ENCODE measurements around the gene OSBPL6.
"Not testable (repeated sequence)": the region's sequence is repeated elsewhere in the genome, so short reads cannot be mapped to it uniquely, and the experiment has no call there.

Gene OSBPL6

DNA sequence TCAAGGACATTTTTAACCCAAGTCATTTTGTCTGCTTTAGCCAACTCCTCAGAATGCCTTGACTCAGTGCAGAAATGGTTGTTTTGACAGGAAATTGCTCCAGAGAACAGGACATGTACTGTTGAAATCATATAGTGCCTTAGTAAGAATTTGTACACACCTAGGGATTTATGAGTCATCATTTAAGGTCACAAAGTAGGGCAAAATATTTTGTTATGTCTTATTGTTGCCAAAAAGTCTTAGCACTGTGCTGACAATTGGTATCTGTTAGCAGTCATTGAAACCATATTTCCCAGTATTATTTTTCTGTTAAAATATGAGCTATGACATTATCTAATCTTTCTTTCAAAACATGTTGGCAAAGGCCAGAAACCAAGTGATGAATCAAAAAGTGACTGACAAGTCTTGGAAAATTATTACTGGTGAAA is 104.5 kb downstream of the OSBPL6 start:
- no peak for DNase-seq (ENCODE audit: low spot score)
- FAIRE-seq = no peak

DNA sequence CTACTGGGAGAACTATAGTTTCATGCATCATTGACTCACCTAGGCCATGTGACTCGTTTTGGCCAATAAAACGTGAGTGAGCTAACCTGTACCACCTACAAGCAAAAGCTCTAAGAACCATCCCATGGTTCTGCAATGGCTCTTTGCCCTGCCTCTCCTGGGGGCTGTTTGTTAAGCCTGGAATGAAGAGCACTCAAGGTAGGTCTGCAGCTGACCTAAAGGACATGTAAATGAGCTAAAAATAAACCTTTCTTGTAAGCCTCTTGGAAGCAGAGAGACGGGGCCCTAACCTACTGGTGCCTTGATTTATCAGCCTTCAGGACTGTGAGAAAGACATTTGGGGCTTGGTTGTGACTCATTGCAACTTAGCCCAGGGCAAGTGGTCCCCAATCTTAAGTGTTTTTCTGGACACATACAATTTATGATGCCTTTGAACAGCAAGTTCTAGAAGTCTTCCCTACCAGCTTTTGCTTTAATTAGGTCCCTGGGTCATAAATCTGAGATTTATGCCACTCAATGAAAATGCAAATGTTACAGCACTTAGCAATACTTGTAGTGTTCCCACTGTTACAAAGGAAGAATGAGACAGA is 107.4 kb downstream of the OSBPL6 start:
- DNase-seq (ENCODE audit: low spot score) (no peak), FAIRE-seq (no peak)

DNA sequence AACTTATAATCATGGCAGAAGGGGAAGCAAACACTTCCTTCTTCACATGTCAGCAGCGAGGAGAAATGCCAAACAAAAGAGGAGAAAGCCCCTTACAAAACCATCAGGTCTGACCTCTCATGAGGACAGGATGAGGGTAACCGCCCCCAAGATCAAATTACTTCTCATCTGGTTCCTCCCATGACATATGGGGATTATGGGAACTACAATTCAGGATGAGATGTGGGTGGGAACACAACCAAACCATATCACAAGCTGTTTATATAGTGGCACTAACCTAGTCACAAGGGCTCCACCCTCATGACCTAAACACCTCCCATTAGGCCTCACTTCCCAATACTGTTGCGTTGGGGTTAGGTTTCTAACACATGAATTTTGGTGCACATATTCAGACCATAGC is 110.0 kb downstream of the OSBPL6 start:
- DNase-seq (ENCODE audit: low spot score) (no peak), FAIRE-seq (no peak)

DNA sequence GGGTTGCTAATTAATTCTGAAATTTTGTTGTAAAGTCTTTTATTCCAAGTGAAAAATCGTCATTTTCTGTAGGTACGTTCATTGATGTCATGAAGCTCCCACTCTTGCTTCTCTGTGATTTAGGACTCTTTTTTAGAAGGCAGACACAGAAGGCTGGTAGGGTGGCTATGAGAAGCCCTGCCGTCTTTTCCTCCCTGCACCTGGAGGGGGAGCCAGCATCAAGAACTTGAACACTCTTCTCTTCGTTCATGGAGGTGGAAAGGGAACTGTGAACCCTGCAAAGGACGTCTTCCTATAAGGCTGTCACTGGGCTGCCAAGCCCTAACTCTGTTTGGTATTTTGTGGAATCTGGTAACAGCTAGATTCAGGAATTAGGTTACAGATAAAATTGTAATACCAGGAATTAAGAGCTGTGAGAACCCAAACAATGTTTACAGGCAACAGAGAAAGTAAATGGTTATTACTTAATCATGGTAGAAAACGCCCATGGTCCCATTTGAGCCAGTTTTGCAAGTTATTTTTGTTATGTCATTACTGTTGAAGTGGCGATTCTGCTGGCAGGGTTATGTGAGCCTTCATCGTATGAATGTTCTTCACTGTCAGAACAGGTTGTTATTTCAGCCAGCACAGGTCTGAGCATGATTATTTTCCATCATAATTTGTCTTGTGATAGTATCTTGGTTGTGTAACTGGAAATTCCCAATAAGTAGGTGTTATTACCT is 112.2 kb downstream of the OSBPL6 start:
- FAIRE-seq (no peak), DNase-seq (ENCODE audit: low spot score) (no peak)

DNA sequence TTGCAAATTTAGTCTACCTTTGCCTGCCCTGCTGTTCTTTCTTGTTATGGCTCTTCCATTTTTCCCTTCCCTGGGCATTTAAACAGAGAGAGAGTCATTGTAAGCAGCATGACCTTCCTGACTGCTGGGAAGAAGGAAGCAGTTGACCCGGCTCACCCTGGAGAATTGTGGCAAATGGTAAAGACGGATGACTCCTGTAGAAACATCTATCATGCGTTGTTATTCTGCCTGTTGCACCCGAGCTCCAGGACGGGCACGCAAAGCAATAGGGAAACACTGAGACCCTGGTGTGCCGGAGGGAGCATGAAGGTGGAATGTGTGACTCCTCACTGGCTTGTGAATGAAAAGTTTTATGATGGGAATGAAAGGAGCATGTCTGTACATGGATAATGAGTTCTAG is 113.3 kb downstream of the OSBPL6 start:
- FAIRE-seq = no peak
- DNase-seq (ENCODE audit: low spot score) = no peak

DNA sequence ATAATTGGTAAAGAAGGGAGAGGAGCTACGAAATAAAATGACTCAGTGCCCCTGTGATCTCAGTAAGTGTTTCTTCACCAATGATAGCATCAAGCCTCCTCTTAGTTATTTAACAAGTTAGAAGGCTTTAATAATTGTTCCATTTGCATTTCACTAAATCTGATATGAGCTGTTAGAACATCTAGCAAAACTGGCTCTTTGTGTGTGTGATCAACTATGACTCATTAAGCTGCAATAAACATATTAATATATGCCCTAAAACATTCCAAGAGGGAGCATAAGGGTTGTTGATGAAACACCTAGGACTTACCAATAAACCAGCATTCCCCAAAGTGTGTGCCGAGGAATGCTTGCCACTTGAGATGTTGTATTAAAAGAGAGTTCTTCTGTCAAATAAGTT is 115.2 kb downstream of the OSBPL6 start:
- DNase-seq (ENCODE audit: low spot score) = no peak
- FAIRE-seq = no peak

DNA sequence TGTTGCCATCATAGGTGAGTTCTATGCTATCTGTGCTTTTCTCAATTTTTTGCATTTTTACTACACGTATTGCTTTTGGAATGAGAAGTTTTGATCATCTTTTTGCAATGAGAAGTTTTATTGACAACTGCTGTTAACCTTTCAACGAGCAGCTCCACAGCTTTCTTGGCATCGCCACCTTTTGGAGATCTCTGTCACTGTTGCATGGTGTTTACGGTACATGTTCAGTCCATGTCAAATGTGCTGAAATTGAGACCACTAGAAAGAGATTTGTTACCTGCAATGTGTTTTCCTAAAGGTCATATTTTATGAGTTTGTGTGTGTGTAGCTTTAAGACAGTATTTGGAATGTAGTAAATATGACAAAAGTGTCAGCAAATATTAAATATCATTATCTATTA is 120.8 kb downstream of the OSBPL6 start:
- no peak for FAIRE-seq
- no peak for DNase-seq (ENCODE audit: low spot score)

DNA sequence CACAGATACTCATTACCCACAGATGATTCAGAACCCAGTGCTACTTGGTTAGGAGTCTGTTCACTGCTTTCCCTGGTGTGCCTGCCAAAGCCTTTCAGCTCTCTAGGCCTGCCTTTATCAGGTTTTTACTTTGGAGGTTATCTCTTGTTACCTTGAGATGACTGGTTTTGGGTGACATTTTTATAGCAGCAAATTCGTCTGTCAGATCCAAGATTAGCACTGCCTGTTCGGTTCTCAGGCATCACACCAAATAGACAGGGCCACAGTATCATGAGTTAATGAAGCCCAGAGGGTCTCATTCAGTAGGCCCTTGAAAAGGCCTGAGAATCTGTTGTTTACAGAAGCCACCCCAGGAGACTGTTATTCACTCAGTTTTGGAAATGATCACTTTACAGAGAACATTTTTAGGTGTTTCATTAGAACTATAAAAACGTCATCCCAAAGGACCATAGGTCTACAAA is 121.2 kb downstream of the OSBPL6 start:
- DNase-seq (ENCODE audit: low spot score) (no peak), FAIRE-seq (no peak)

DNA sequence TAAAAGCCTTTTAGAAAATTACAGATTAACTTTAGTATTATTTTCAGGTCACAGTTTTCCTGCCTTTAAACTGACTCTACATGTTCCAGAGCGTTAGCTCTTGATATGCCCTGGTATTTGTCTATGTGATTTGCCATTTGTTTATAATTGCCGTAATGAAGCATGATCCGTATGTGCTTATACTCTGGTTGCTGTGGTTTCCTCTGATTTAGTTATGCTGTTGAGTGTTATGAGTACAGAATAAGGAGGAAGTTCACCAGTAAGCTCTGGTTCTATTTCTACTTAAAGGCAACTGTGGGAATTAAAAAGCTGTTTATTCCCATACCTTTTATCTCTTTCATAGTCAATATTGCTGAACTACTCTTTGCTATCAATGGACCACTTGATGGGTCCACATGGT is 123.5 kb downstream of the OSBPL6 start:
- no peak for FAIRE-seq

DNA sequence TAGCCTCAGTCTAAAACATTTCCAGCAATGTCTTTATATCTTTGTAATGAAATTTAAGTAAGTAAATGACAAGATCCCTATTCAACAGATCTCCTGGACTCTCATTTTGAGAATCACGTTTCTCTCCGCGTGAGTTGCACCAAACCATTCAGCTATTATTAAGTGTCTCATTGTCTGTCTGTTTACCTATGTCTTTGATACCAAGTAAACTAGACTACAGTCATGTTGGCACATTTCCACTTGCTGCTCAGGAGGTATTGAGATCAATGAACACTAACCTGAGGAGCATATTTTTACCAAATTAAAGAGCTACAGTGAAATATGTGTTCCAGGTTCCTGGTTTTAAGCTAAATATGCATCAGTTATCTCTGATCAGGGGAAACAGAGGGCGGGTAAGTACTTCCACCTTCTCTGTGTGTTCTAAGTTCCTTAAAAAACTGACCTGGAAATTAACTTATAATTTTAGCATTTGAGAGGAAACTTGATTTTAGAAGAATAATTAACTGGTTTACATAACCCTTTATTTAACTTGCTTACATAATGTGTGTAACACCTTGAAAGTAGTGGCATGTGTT is 125.8 kb downstream of the OSBPL6 start:
- FAIRE-seq = no peak

More for the DNA sequence above, 123.5 kb downstream of the OSBPL6 start:
- no peak for DNase-seq (ENCODE audit: low spot score)

DNA sequence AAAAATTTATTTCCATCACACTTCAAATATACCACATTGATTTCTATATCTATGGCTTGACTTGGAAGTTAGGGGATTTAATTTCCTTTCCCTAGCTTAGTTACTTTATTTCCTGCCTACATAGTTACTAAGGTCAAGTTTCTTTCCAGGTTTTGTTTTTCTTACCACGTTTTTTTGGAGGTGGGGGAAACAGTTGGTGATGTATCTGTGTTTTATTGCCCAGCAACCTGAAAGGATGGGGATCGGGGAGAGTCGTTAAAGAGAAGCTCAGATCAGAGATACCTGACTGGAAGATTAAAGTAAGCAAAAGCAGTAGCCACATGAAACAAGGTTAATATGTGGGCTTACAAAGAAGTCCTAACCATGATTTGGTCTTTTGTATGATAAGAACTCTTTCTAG is 127.8 kb downstream of the OSBPL6 start:
- FAIRE-seq = no peak
- no peak for DNase-seq (ENCODE audit: low spot score)

More for the DNA sequence above, 125.8 kb downstream of the OSBPL6 start:
- DNase-seq (ENCODE audit: low spot score) = no peak

DNA sequence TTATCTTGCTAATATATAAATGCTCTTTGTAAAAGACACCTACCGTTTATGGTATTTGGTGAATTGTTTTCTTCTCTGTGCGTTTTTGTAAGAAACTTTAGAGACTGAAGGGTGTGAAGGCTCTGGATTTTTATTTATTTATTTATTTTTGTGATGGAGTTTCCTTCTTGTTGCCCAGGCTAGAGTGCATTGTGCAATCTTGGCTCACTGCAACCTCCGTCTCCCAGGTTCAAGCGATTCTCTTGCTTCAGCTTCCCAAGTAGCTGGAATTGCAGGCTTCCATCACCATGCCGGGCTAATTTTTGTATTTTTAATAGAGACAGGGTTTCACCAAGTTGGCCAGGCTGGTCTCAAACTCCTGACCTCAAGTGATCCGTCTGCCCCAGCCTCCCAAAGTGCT is 129.0 kb downstream of the OSBPL6 start:
- not testable (repeated sequence) for DNase-seq (ENCODE audit: low spot score); FAIRE-seq

DNA sequence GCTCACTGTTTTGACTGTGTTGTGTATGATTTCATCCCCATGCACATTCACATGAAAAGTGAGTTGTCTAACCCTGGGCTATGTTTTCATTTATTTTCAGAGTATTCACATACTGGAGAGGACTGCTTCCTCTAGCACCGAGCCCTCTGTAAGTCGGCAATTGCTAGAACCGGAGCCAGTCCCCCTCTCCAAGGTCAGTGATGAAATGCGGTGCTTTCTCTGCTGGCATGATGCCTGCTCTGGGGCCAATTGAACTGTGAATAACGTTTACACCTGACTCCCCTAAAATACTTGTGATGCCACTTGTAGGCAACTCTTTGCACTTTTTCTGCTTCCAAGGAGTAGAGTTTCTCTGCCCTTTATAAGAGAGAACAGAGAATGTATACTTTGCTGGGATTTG is 129.8 kb downstream of the OSBPL6 start:
- DNase-seq (ENCODE audit: low spot score) = no peak
- FAIRE-seq = no peak

DNA sequence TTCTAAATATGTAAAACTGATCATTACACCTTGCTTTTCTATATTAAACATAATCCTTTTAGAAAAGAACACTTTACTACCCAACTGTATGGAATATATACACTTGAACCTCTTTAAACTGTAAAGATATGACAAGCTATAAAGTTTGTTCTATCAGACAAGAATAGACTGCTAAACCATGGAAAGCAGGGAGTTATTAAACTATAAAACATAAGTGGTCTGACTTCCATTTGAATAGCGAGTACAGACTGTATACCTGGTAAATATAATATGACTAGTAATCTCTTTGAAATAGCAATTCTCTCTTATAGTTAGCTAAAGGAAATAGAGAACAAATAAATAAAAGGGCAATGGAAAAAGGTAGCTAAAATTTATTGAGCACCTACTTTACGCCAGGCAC is 131.0 kb downstream of the OSBPL6 start:
- DNase-seq (ENCODE audit: low spot score) = no peak
- no peak for FAIRE-seq

DNA sequence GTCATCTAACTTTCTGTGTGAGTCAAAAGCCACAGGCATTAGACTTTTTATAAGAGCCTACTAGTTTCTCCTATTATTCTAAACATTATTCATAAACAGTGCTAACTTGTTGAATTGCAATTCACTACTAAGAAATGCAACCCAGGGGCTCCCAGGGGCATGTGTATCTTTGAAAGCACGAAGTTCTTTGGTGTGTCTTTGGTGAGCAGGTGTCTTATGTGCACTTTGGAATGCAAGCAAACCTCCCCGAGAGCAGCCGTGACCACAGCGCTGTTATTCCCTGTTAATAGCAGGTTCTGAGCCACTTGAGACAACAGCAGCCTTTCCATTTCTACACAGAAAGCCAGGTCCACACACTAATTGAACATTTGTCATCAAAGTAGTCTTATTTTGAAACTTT is 133.2 kb downstream of the OSBPL6 start:
- FAIRE-seq = no peak

DNA sequence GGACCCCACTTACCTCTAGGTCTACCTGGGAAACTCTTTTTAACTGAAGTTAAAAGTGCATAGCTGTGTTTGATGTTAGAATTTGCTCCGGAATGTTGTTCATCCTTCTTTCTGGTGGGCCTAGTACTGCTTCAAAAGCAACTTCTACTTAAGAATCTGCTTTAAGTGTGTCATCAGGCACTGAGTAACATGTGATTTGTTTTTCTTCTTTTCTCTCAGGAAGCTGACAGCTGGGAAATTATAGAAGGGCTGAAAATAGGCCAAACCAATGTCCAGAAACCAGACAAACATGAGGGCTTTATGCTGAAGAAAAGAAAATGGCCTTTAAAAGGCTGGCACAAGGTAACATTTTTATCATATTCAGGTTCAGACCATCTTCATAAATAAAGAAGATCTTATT is 133.7 kb downstream of the OSBPL6 start:
- FAIRE-seq (no peak), DNase-seq (ENCODE audit: low spot score) (no peak)

More for the DNA sequence above, 133.2 kb downstream of the OSBPL6 start:
- no peak for DNase-seq (ENCODE audit: low spot score)

DNA sequence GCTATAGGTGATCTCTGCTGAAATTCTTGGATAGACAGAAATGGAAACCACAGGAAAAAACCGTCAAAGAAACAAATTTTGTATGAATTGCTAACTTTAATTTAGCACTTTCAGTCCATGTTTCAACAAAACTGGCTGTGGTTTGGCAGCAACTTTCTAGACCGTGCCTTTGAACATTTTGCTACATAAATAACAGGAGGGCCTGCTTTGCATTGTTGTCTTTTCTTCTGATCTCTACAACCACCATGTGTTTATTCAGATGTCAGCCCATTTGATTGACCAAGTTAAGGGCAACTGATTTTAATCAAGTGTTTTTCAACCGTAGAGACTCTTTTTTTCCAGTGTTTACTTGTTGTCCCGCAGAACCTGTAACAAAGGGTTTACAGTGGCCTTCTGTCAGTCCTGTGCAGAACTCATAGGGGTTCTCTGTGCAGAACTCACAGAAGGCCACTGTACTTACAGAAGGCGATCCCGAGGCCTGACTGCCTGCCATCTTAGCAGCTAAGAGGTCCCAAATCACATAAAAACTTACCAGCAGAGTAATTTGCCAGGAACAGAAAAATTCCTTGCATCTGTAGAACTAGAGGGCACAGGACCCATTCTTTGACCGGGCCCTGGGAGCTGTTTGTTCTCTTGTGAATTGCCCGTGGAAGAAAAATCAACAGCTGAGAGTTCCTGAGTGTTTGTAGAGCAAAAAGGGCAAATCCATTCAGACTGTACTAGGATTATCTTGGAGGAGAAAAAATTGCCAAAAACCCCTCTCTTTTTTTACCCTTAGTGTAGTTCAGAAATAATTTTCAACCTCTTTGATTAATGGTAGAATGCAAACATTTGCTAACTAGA is 136.1 kb downstream of the OSBPL6 start:
- FAIRE-seq = no peak
- no peak for DNase-seq (ENCODE audit: low spot score)

DNA sequence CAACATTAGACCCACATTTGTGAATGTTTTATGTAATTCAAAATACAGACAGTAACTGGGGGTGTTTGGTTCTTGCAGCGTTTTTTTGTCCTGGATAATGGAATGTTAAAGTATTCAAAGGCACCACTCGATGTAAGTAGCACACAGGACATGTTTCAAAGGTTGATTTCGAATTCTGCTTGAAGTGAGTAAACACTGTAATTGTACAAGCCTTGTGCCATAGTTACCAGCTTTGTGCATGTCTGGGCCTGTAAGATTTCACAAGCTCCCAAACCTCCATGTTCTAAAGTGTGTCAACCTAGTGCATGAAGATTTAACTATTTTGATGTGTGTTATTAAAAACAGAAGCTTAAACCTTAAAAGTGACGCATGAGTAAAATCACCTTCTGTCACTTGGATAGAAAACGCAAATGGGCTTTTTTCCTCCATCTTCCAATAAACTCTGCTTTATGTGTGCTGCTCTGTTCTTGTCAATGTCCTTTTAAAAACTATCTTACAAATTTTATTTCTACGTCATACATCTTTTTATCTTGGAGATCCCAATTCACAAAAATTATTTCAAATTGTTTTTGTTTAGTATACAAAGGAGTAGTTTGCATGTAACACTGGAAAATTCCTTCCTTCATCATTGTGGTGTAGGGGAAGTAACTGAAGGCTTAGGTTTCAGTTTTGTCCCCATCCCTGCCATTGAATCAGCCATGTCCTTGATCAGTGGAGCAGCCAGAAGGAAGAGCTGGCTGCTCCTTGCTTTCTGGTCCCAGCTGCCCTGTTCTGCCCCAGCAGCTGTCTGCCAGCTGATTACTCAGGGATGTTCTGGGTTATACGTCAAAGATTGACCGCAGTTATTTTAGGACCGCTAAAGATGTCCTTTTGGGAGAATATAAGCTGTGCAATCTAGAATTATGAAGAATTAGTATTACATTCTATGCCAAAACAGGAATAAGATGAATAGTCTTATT is 137.4 kb downstream of the OSBPL6 start:
- DNase-seq (ENCODE audit: low spot score) = no peak

DNA sequence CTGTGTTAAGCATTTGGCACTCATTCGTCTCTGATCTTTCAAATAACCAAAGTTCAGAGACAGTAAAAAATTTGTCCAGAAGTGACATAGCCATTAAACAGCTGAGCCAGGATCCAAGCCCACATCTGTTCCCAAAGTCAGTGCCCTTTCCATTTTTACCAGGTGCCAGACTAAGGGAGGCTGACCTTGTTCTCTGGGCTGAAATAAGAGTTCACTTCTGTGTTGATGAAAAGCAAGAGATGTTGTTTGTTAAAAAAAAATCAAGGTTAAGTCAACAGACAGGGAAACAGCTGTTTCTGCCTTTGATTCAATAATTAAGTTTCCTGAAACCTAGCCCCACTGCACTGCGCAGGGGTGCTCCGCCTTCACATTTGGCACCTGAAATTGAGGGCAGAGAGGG is 139.5 kb downstream of the OSBPL6 start:
- no peak for DNase-seq (ENCODE audit: low spot score)
- FAIRE-seq = no peak

More for the DNA sequence above, 137.4 kb downstream of the OSBPL6 start:
- FAIRE-seq = no peak

DNA sequence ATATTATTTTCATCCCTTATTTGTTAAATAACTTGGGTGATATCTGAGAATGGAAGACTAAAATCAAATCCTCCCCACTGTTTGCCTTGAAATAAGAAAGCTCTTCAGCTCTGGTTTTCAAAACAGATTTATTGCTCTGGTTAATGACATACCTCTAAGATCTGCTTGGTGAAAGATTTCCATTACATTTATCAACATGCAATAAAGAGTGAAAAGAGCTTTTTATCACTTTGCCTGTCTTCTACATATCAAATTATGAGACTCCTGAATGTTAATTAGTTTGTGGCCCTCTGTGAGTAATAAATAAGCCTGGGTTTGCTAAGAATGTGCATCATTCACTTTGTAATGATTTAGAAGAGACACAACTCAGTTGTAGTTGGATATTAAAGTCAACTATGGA is 140.9 kb downstream of the OSBPL6 start:
- DNase-seq (ENCODE audit: low spot score) = no peak
- FAIRE-seq = no peak

DNA sequence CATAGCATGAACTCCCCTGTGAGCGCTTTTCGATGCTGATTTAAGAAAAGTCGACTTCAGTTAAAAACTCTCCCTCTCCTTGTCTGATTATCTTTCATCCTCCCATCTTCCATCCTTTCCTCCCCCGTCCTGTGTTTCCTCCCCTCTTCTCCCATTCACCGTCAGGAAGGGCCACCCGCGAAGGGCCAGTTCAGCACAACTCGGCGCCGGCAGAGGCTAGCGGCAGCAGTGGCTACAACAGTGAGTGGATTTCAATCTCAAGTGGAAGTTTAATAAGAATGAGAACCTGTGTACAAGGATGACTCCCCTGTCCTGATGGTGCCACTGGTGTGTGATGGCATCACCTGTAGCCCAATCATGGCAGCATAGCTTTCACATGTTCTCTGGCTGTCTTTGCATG is 149.8 kb downstream of the OSBPL6 start:
- FAIRE-seq (no peak), DNase-seq (ENCODE audit: low spot score) (no peak)

All from RCC 7860 (cell line).